Neural cell (in vitro differentiated cells): ENCODE measurements around the gene ARNT2. TPM values are rescaled to one million over a fixed set of nuclear protein-coding genes. Genes with fewer than 3 reads are reported as not detected.

Experiments used
- H2AFZ ChIP-seq: fragments of 200-600, 300-800 bp; sonication (generic), shearing (Covaris generic); 2 replicates; pipeline ENCODE4 v1.6.0; 2014; ENCODE audit warnings: low read depth, mild to moderate bottlenecking, antibody characterized with exemption, low read length, moderate library complexity
- H3F3A ChIP-seq: fragments of 200-600 bp; shearing (Covaris generic); 2 replicates; pipeline ENCODE4 v1.6.1; 2016; ENCODE audit warnings: mild to moderate bottlenecking, moderate library complexity, mixed read lengths, antibody characterized with exemption, low read length; ENCODE audit not compliant: insufficient read depth, poor library complexity, severe bottlenecking
- H3K27ac ChIP-seq: fragments of 200-600, 300-800 bp; sonication (generic), shearing (Covaris generic); 2 replicates; pipeline ENCODE4 v1.5.1; 2014; ENCODE audit warnings: mild to moderate bottlenecking, low read length, moderate library complexity
- H3K27me3 ChIP-seq: fragments of 300-800, 200-600 bp; sonication (generic), shearing (Covaris generic); 2 replicates; pipeline ENCODE4 v1.6.0; 2014; ENCODE audit warnings: mild to moderate bottlenecking, low read depth, low read length, moderate library complexity; ENCODE audit not compliant: insufficient read depth
- H3K36me3 ChIP-seq: fragments of 300-800, 200-600 bp; sonication (generic), shearing (Covaris generic); 2 replicates; pipeline ENCODE4 v1.5.1; 2014; ENCODE audit warnings: mild to moderate bottlenecking, antibody characterized with exemption, low read length, moderate library complexity; ENCODE audit not compliant: insufficient read depth
- H3K4me2 ChIP-seq: fragments of 300-800, 200-600 bp; sonication (generic), shearing (Covaris generic); 2 replicates; pipeline ENCODE4 v1.6.0; 2014; ENCODE audit warnings: mild to moderate bottlenecking, low read length
- H3K4me3 ChIP-seq: fragments of 300-800, 200-600 bp; sonication (generic), shearing (Covaris generic); 2 replicates; pipeline ENCODE4 v1.5.1; 2014; ENCODE audit warnings: mild to moderate bottlenecking, low read length, moderate library complexity
- H3K79me2 ChIP-seq: fragments of 200-600 bp; shearing (Covaris generic); replicated peaks from 2 replicates; pipeline ENCODE4 v1.6.0; 2014; ENCODE audit warnings: mild to moderate bottlenecking, low read length, moderate library complexity; ENCODE audit not compliant: insufficient read depth
- H3K9ac ChIP-seq: fragments of 300-800, 200-600 bp; sonication (generic), shearing (Covaris generic); 2 replicates; pipeline ENCODE4 v1.6.1; 2016; ENCODE audit warnings: mild to moderate bottlenecking, low read length, mixed read lengths
- H3K9me2 ChIP-seq: fragments of 200-600 bp; shearing (Covaris generic); 2 replicates; pipeline ENCODE4 v1.6.1; 2016; ENCODE audit warnings: mild to moderate bottlenecking, low read length, mixed read lengths; ENCODE audit not compliant: insufficient read depth
- H3K9me3 ChIP-seq: fragments of 200-600, 300-800 bp; sonication (generic), shearing (Covaris generic); 2 replicates; pipeline ENCODE4 v1.6.1; 2016; ENCODE audit warnings: mild to moderate bottlenecking, mixed run types, low read length, moderate library complexity, mixed read lengths
- H4K20me1 ChIP-seq: fragments of 200-600 bp; shearing (Covaris generic); 2 replicates; pipeline ENCODE4 v1.6.1; 2016; ENCODE audit warnings: mild to moderate bottlenecking, mixed run types; ENCODE audit not compliant: insufficient read depth
- EP300 ChIP-seq: fragments of 450-650 bp; conservative IDR thresholded peaks from 2 replicates; pipeline ENCODE4 v1.6.1; 2014; ENCODE audit warnings: antibody characterized with exemption, mild to moderate bottlenecking, moderate library complexity; ENCODE audit not compliant: poor library complexity, severe bottlenecking
- EZH2 ChIP-seq: fragments of 200-600, 300-800 bp; shearing (Covaris generic), sonication (generic); IDR thresholded peaks from 2 replicates; pipeline ENCODE4 v1.6.1; 2014; ENCODE audit warnings: antibody characterized with exemption, low read length, borderline replicate concordance, mild to moderate bottlenecking; ENCODE audit not compliant: insufficient read depth, poor library complexity, severe bottlenecking
- MXI1 ChIP-seq: fragments of 450-650 bp; conservative IDR thresholded peaks from 2 replicates; pipeline ENCODE4 v1.6.1; 2014; ENCODE audit warnings: antibody characterized with exemption, mild to moderate bottlenecking; ENCODE audit not compliant: poor library complexity, severe bottlenecking
- POLR2AphosphoS5 ChIP-seq: IDR thresholded peaks from 2 replicates; pipeline ENCODE4 v1.6.1; 2012
- RAD21 ChIP-seq: fragments of 450-650 bp; conservative IDR thresholded peaks from 2 replicates; pipeline ENCODE4 v1.6.1; 2014; ENCODE audit warnings: antibody characterized with exemption, mild to moderate bottlenecking, moderate library complexity
- SMC3 ChIP-seq: fragments of 450-650 bp; conservative IDR thresholded peaks from 2 replicates; pipeline ENCODE4 v1.6.1; 2014; ENCODE audit warnings: antibody characterized with exemption, mild to moderate bottlenecking, moderate library complexity; ENCODE audit not compliant: poor library complexity
- TAF1 ChIP-seq: IDR thresholded peaks from 2 replicates; pipeline ENCODE4 v1.6.1; 2012; ENCODE audit warnings: low read depth
- polyA plus RNA-seq: library from polyadenylated mRNA; depleted of rRNA; stranded (reverse); fragments of >200 nt; gene quantifications from 2 replicates; pipeline ENCODE4 v1.2.3, GENCODE V29; 2014
- TF ChIP-seq, protein P1 (sequence below): IDR thresholded peaks from 2 replicates; pipeline ENCODE4 v1.6.1; 2012; ENCODE audit warnings: borderline replicate concordance
- TF ChIP-seq, protein P2 (sequence below): fragments of 450-650 bp; IDR thresholded peaks from 2 replicates; pipeline ENCODE4 v1.5.1; 2014; ENCODE audit warnings: antibody characterized with exemption, mild to moderate bottlenecking, moderate library complexity; ENCODE audit not compliant: poor library complexity, severe bottlenecking

The ARNT2 gene
- polyA plus RNA-seq, 1 donor from 2014 or later = 41.2 TPM

DNA sequence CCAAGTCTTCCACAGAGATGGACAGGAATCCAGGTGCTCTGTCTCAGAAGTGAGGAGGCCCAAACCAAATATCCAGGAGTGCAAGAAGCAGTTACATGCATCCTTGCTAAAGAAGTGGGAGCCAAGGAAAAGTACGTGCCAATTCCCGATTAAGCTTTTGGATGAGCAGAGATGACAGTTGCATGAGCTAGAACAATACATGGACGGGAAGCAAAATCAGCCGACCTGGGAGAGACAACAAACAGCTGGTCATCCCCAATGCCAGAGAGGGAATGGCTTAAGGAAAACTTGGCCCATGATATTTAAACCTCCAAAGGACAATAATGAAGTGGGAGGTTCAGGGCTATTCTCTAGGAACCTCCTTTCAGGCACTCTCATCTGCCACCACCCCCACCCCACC is 204.9 kb downstream of the ARNT2 start:
- Histone ChIP-seq H3K4me2 (no peak overlapping the region), H3F3A (no peaks in the 10 kb centered on the region), H2AFZ (no peak overlapping the region), H3K9ac (no peak overlapping the region), H3K4me3 (no peak overlapping the region), H3K9me3 (no peaks in the 10 kb centered on the region), H3K36me3 (no peaks in the 10 kb centered on the region), H4K20me1 (no peaks in the 10 kb centered on the region), H3K9me2 (no peaks in the 10 kb centered on the region), H3K27ac (no peak overlapping the region), H3K27me3 (no peaks in the 10 kb centered on the region), H3K79me2 (no peaks in the 10 kb centered on the region)
- no peak for TF ChIP-seq EP300
- TF ChIP-seq, protein P1, sequence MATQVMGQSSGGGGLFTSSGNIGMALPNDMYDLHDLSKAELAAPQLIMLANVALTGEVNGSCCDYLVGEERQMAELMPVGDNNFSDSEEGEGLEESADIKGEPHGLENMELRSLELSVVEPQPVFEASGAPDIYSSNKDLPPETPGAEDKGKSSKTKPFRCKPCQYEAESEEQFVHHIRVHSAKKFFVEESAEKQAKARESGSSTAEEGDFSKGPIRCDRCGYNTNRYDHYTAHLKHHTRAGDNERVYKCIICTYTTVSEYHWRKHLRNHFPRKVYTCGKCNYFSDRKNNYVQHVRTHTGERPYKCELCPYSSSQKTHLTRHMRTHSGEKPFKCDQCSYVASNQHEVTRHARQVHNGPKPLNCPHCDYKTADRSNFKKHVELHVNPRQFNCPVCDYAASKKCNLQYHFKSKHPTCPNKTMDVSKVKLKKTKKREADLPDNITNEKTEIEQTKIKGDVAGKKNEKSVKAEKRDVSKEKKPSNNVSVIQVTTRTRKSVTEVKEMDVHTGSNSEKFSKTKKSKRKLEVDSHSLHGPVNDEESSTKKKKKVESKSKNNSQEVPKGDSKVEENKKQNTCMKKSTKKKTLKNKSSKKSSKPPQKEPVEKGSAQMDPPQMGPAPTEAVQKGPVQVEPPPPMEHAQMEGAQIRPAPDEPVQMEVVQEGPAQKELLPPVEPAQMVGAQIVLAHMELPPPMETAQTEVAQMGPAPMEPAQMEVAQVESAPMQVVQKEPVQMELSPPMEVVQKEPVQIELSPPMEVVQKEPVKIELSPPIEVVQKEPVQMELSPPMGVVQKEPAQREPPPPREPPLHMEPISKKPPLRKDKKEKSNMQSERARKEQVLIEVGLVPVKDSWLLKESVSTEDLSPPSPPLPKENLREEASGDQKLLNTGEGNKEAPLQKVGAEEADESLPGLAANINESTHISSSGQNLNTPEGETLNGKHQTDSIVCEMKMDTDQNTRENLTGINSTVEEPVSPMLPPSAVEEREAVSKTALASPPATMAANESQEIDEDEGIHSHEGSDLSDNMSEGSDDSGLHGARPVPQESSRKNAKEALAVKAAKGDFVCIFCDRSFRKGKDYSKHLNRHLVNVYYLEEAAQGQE = no peak
- TF ChIP-seq TAF1 = no peak
- TF ChIP-seq RAD21 = no peak

DNA sequence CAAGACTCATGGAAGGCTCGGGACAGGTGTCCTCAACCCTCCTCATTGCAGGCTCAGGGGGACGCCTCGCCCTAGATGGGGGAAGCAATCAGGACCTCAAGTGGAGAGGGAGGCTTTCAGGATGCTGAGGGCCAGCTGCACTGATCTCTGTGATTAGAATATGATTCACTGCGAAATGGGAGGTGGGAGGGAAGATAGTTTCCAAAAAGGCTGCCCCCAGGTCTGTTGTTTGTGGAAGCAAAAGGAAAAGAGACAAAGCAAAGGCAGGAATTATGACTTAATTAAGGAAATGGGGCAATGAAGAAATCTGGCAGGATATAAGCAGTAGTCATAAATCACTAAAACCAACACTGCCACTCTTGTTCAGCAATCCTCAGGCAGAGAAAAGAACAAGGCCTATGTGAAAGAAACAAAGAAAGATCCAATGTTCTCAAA is 205.3 kb downstream of the ARNT2 start:
- Histone ChIP-seq H3K27ac (no peak overlapping the region), H4K20me1 (no peaks in the 10 kb centered on the region), H3K9ac (no peak overlapping the region), H2AFZ (no peak overlapping the region), H3F3A (no peaks in the 10 kb centered on the region), H3K27me3 (no peaks in the 10 kb centered on the region), H3K79me2 (no peaks in the 10 kb centered on the region), H3K9me2 (no peaks in the 10 kb centered on the region), H3K9me3 (no peaks in the 10 kb centered on the region), H3K4me2 (no peak overlapping the region), H3K36me3 (no peaks in the 10 kb centered on the region), H3K4me3 (no peak overlapping the region)
- no peak for TF ChIP-seq EZH2
- TF ChIP-seq, protein P1 = no peak
- no peak for TF ChIP-seq MXI1
- TF ChIP-seq EP300 = no peak
- TF ChIP-seq POLR2AphosphoS5 = no peak
- no peak for TF ChIP-seq TAF1
- TF ChIP-seq, protein P2, sequence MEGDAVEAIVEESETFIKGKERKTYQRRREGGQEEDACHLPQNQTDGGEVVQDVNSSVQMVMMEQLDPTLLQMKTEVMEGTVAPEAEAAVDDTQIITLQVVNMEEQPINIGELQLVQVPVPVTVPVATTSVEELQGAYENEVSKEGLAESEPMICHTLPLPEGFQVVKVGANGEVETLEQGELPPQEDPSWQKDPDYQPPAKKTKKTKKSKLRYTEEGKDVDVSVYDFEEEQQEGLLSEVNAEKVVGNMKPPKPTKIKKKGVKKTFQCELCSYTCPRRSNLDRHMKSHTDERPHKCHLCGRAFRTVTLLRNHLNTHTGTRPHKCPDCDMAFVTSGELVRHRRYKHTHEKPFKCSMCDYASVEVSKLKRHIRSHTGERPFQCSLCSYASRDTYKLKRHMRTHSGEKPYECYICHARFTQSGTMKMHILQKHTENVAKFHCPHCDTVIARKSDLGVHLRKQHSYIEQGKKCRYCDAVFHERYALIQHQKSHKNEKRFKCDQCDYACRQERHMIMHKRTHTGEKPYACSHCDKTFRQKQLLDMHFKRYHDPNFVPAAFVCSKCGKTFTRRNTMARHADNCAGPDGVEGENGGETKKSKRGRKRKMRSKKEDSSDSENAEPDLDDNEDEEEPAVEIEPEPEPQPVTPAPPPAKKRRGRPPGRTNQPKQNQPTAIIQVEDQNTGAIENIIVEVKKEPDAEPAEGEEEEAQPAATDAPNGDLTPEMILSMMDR = no peak
- TF ChIP-seq RAD21 = no peak
- TF ChIP-seq SMC3 = no peak
